Body of pancreas (tissue), 4 donors: ENCODE measurements around the gene HDAC2. TPM values are rescaled to one million over a fixed set of nuclear protein-coding genes. Genes with fewer than 3 reads are reported as not detected.
"Not testable (repeated sequence)": the region's sequence is repeated elsewhere in the genome, so short reads cannot be mapped to it uniquely, and the experiment has no call there.

Experiments
- ATAC-seq: fragments of 150-250 bp; one replicate; pipeline ENCODE4 v1.9.1; 2016
- DNase-seq, 4 donors: peaks; one replicate each; pipeline ENCODE4 v3.0.0-alpha.2; 2019
- H3K27ac ChIP-seq, 4 donors: fragments of 200-600 bp; sonication (generic); 1 replicate in 3 of 4; 2 replicates in 1 of 4; pipeline versions ENCODE4 v1.5.1 to v1.6.1; 2016 to 2019; ENCODE audit warnings: mild to moderate bottlenecking in 1 of 4, mixed read lengths in 1 of 4, moderate library complexity in 1 of 4
- H3K27me3 ChIP-seq, 2 donors: fragments of 200-600 bp; sonication (generic); one replicate each; pipeline ENCODE4 v1.6.0; 2016; ENCODE audit warnings: mild to moderate bottlenecking in 1 of 2
- H3K36me3 ChIP-seq, 2 donors: fragments of 200-600 bp; sonication (generic); replicated peaks in 1 of 2; 2 replicates each; pipeline ENCODE4 v1.5.1; 2016; ENCODE audit warnings: low read depth in 2 of 2; ENCODE audit not compliant: insufficient read depth in 1 of 2
- H3K4me1 ChIP-seq: fragments of 200-600 bp; sonication (generic); one replicate; pipeline ENCODE4 v1.6.0; 2016
- H3K4me3 ChIP-seq, 2 donors: fragments of 200-600 bp; sonication (generic); 1 replicate in 1 of 2; 2 replicates in 1 of 2; pipeline ENCODE4 v1.5.1; 2016 to 2019
- H3K9me3 ChIP-seq, 3 donors: fragments of 200-600 bp; sonication (generic); 1 replicate in 2 of 3; 2 replicates in 1 of 3; pipeline ENCODE4 v1.5.1; 2016
- CTCF ChIP-seq, 7 experiments: fragments of 450-650 bp in 4 of 7; fragments of 200-600 bp in 3 of 7; sonication (generic) in 3 of 7; IDR thresholded peaks; one replicate each; pipeline ENCODE4 v1.5.1; 2016 to 2019; ENCODE audit warnings: antibody characterized with exemption in 7 of 7
- POLR2A ChIP-seq, 3 donors: fragments of 450-650 bp; IDR thresholded peaks; one replicate each; pipeline ENCODE4 v1.6.1; 2016; ENCODE audit warnings: antibody characterized with exemption in 3 of 3, mild to moderate bottlenecking in 2 of 3
- WGBS, 2 donors: methylation state at CpG; one replicate each; pipeline ENCODE4 v1.1.5; 2017; 5-methylcytosine and 5-hydroxymethylcytosine counted together
- intact Hi-C: fragments of 100-400 bp; cut with DNase I; formaldehyde crosslinking; loops from one replicate; pipeline ENCODE4 v1.15.1; 2023
- total RNA-seq, 2 donors: library from RNA; depleted of rRNA; stranded (reverse); fragments of >200 nt; gene quantifications; one replicate each; pipeline ENCODE4 v1.1.0, GENCODE V29; 2016

HDAC2 gene
- total RNA-seq, 2 donors from 2014 or later: 31.3 to 35.3 TPM

GRCh38 chr6:113924312-113924723, 46.6 kb downstream of the HDAC2 start:
- DNase-seq: no peak
- TF ChIP-seq CTCF (IDR thresholded peaks at IDR 0.05): no peak
- no peak for TF ChIP-seq POLR2A (IDR thresholded peaks at IDR 0.05)
- intact Hi-C loops: no loop called here

GRCh38 chr6:113923526-113923925, 47.4 kb downstream of the HDAC2 start:
- no peaks in the 10 kb centered on the region for H3K4me1 ChIP-seq
- H3K9me3 ChIP-seq: no peaks in the 10 kb centered on the region
- H3K4me3 ChIP-seq: no peak overlapping the region
- intact Hi-C loops: no loop called here
- no peaks in the 10 kb centered on the region for H3K36me3 ChIP-seq
- TF ChIP-seq CTCF (IDR thresholded peaks at IDR 0.05): no peak
- TF ChIP-seq POLR2A (IDR thresholded peaks at IDR 0.05): no peak
- DNase-seq (no peak), ATAC-seq (no peak)
- H3K27ac ChIP-seq: no peak overlapping the region
- H3K27me3 ChIP-seq: no peaks in the 10 kb centered on the region

More at GRCh38 chr6:113924312-113924723, 46.6 kb downstream of the HDAC2 start:
- Histone ChIP-seq H3K9me3 (peaks cover 0 to 2% (median 0%) of the 10 kb centered on the region in 3 donors), H3K4me3 (no peak overlapping the region), H3K4me1 (no peaks in the 10 kb centered on the region), H3K27ac (no peak overlapping the region), H3K36me3 (no peaks in the 10 kb centered on the region), H3K27me3 (no peaks in the 10 kb centered on the region)
- no peak for ATAC-seq

- no peaks in the 10 kb centered on the region for H3K27me3 ChIP-seq
- ATAC-seq: no peak
- no peak overlapping the region for H3K27ac ChIP-seq
- intact Hi-C loops: no loop called here
- H3K4me1 ChIP-seq: no peaks in the 10 kb centered on the region
- 33 to 47% methylated on average over 4 of the region's 4 CpGs for WGBS, 2 donors
- no peak for TF ChIP-seq POLR2A (IDR thresholded peaks at IDR 0.05)
- TF ChIP-seq CTCF (IDR thresholded peaks at IDR 0.05): no peak
- no peak for DNase-seq
- no peaks in the 10 kb centered on the region for H3K36me3 ChIP-seq
- H3K4me3 ChIP-seq: no peak overlapping the region
- H3K9me3 ChIP-seq: no peaks in the 10 kb centered on the region
These were observed 49.5 kb downstream of the HDAC2 start for GRCh38 chr6:113921299-113921904.

- Histone ChIP-seq H3K9me3 (no peaks in the 10 kb centered on the region), H3K4me3 (no peak overlapping the region), H3K27ac (no peak overlapping the region), H3K36me3 (no peaks in the 10 kb centered on the region), H3K4me1 (no peaks in the 10 kb centered on the region), H3K27me3 (no peaks in the 10 kb centered on the region)
- DNase-seq (no peak), ATAC-seq (no peak)
- intact Hi-C loops: no loop called here
- WGBS, 2 donors: 43 to 60% methylated on average over 3 of the region's 3 CpGs
- no peak for TF ChIP-seq POLR2A (IDR thresholded peaks at IDR 0.05)
- TF ChIP-seq CTCF (IDR thresholded peaks at IDR 0.05): no peak
These were observed 50.2 kb downstream of the HDAC2 start for GRCh38 chr6:113920663-113921267.

GRCh38 chr6:113910285-113910684, 60.7 kb downstream of the HDAC2 start:
- DNase-seq, H3K27ac ChIP-seq, H3K9me3 ChIP-seq, H3K27me3 ChIP-seq, H3K36me3 ChIP-seq, H3K4me3 ChIP-seq, intact Hi-C loops, ATAC-seq, H3K4me1 ChIP-seq: not testable (repeated sequence)
- WGBS, 2 donors: 67 to 75% methylated on average over 1 of the region's 1 CpG
